ENCODE measurements around the gene PADI3.

DNA sequence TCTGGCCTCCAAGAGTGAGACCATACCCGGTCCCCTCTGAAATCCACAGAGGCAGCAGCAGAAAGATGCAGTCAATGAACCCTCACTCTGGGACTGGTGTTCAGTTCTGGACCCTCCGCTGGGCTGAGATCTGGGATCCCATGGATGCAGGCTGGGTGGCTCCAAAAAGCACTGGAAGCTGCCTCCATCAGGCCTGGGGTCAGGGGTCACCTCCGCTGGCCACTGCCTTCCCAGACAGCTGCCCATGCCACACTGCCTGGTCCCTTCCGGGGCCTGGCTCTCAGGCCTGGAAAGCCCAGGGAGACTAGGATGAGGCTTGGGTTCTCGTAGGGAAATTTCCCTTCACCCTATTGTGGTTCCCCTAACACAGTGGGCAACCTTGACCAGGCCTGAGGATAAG, 37.7 kb downstream of the PADI3 start:
- TF ChIP-seq POLR2A (IDR thresholded peaks at IDR 0.05), result no peak
- TF ChIP-seq, protein P1, sequence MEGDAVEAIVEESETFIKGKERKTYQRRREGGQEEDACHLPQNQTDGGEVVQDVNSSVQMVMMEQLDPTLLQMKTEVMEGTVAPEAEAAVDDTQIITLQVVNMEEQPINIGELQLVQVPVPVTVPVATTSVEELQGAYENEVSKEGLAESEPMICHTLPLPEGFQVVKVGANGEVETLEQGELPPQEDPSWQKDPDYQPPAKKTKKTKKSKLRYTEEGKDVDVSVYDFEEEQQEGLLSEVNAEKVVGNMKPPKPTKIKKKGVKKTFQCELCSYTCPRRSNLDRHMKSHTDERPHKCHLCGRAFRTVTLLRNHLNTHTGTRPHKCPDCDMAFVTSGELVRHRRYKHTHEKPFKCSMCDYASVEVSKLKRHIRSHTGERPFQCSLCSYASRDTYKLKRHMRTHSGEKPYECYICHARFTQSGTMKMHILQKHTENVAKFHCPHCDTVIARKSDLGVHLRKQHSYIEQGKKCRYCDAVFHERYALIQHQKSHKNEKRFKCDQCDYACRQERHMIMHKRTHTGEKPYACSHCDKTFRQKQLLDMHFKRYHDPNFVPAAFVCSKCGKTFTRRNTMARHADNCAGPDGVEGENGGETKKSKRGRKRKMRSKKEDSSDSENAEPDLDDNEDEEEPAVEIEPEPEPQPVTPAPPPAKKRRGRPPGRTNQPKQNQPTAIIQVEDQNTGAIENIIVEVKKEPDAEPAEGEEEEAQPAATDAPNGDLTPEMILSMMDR (IDR thresholded peaks at IDR 0.05), result no peak

Measured in body of pancreas (tissue), 4 donors.